Endothelial cell (in vitro differentiated cells): ENCODE results near the gene GNAI3. TPM values are rescaled to one million over a fixed set of nuclear protein-coding genes. Genes with fewer than 3 reads are reported as not detected.

Experiments
- DNase-seq: peaks from one replicate; pipeline ENCODE4 v3.0.0; 2021; ENCODE audit warnings: low spot score
- H3K27ac Mint-ChIP-seq: one replicate; pipeline ENCODE4 v1.8.0; 2021; ENCODE audit warnings: mixed read lengths, inconsistent platforms; ENCODE audit not compliant: unreplicated experiment
- H3K27me3 Mint-ChIP-seq: one replicate; pipeline ENCODE4 v1.8.0; 2021; ENCODE audit warnings: mild to moderate bottlenecking, moderate library complexity, mixed read lengths, inconsistent platforms; ENCODE audit not compliant: unreplicated experiment
- H3K36me3 Mint-ChIP-seq: one replicate; pipeline ENCODE4 v1.8.0; 2021; ENCODE audit warnings: mild to moderate bottlenecking, low read depth, mixed read lengths, inconsistent platforms; ENCODE audit not compliant: unreplicated experiment
- H3K4me1 Mint-ChIP-seq: one replicate; pipeline ENCODE4 v1.8.0; 2021; ENCODE audit warnings: mild to moderate bottlenecking, mixed read lengths, inconsistent platforms; ENCODE audit not compliant: unreplicated experiment
- H3K4me3 Mint-ChIP-seq: one replicate; pipeline ENCODE4 v1.8.0; 2021; ENCODE audit warnings: mild to moderate bottlenecking, mixed read lengths, inconsistent platforms; ENCODE audit not compliant: unreplicated experiment
- H3K9me3 Mint-ChIP-seq: one replicate; pipeline ENCODE4 v1.8.0; 2021; ENCODE audit warnings: mixed read lengths, inconsistent platforms; ENCODE audit not compliant: unreplicated experiment
- total RNA-seq: library from RNA; stranded (reverse); fragmentation: NEBNext Ultra II Directional; extraction: Animal tissue kit (Norgen Biotek cat#: 25700); gene quantifications from one replicate; pipeline ENCODE4 v1.2.1, GENCODE V29; 2021; ENCODE audit not compliant: unreplicated experiment
- TF ChIP-seq, protein P1 (sequence below): fragments of 200-600 bp; sonication (generic); IDR thresholded peaks from one replicate; pipeline ENCODE4 v1.5.0; 2021; ENCODE audit warnings: antibody characterized with exemption; ENCODE audit not compliant: unreplicated experiment

Gene GNAI3
- total RNA-seq, 1 donor from 2014 or later = 17.7 TPM

- Mint-ChIP-seq H3K9me3 (no peaks in the 10 kb centered on the region), H3K36me3 (peaks cover 47% of the 10 kb centered on the region), H3K4me3 (no peak overlapping the region), H3K27ac (no peak overlapping the region), H3K4me1 (no peaks in the 10 kb centered on the region), H3K27me3 (no peaks in the 10 kb centered on the region)
- DNase-seq = no peak
- TF ChIP-seq, protein P1, sequence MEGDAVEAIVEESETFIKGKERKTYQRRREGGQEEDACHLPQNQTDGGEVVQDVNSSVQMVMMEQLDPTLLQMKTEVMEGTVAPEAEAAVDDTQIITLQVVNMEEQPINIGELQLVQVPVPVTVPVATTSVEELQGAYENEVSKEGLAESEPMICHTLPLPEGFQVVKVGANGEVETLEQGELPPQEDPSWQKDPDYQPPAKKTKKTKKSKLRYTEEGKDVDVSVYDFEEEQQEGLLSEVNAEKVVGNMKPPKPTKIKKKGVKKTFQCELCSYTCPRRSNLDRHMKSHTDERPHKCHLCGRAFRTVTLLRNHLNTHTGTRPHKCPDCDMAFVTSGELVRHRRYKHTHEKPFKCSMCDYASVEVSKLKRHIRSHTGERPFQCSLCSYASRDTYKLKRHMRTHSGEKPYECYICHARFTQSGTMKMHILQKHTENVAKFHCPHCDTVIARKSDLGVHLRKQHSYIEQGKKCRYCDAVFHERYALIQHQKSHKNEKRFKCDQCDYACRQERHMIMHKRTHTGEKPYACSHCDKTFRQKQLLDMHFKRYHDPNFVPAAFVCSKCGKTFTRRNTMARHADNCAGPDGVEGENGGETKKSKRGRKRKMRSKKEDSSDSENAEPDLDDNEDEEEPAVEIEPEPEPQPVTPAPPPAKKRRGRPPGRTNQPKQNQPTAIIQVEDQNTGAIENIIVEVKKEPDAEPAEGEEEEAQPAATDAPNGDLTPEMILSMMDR = no peak
These were observed 41.3 kb downstream of the GNAI3 start for GRCh38 chr1:109589679-109590078.

- Mint-ChIP-seq H3K9me3 (no peaks in the 10 kb centered on the region), H3K27me3 (no peaks in the 10 kb centered on the region), H3K27ac (no peak overlapping the region), H3K4me3 (no peak overlapping the region), H3K36me3 (peaks cover 34% of the 10 kb centered on the region), H3K4me1 (no peaks in the 10 kb centered on the region)
- DNase-seq = no peak
- TF ChIP-seq, protein P1 = no peak
These were observed 44.5 kb downstream of the GNAI3 start for GRCh38 chr1:109592916-109593315.

- Mint-ChIP-seq H3K36me3 (peaks cover 23% of the 10 kb centered on the region), H3K4me3 (no peak overlapping the region), H3K27ac (no peak overlapping the region), H3K27me3 (no peaks in the 10 kb centered on the region), H3K4me1 (no peaks in the 10 kb centered on the region), H3K9me3 (no peaks in the 10 kb centered on the region)
- TF ChIP-seq, protein P1 = no peak
- DNase-seq = no peak
These were observed 47.1 kb downstream of the GNAI3 start for GRCh38 chr1:109595531-109595930.

DNA sequence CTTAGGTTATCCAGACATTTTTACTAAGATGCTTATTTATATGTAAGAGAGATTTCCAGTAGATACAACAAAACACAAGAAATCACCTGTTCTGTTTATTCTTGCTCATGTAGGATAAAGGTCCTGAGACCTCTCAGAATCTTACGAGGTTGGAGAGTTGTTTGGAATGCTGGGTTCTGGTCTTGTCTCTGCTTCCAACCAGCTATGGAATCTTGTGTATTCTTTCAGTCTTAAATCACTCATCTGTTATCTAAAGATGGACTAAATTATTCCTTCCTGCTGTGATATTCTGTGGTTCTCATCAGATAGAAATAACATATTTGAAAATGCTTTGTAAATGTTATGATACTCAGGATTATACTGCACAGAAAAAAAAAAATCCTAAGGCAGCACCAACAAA is 49.7 kb downstream of the GNAI3 start:
- Mint-ChIP-seq H3K9me3 (no peaks in the 10 kb centered on the region), H3K4me3 (no peak overlapping the region), H3K36me3 (peaks cover 17% of the 10 kb centered on the region), H3K27ac (no peak overlapping the region), H3K27me3 (no peaks in the 10 kb centered on the region), H3K4me1 (no peaks in the 10 kb centered on the region)
- TF ChIP-seq, protein P1 = no peak
- DNase-seq = no peak

- no peaks in the 10 kb centered on the region for H3K27me3 Mint-ChIP-seq
- H3K9me3 Mint-ChIP-seq = no peaks in the 10 kb centered on the region
- TF ChIP-seq, protein P1 = peak; percentile 22
- H3K4me1 Mint-ChIP-seq = no peaks in the 10 kb centered on the region
- peak; percentile 31 for DNase-seq
- no peak overlapping the region for H3K27ac Mint-ChIP-seq
- no peak overlapping the region for H3K4me3 Mint-ChIP-seq
- H3K36me3 Mint-ChIP-seq = peaks cover 17% of the 10 kb centered on the region
These were observed 50.2 kb downstream of the GNAI3 start for GRCh38 chr1:109598655-109599054.
